Heart right ventricle (tissue), 16 donors: ENCODE results near the gene NUP62CL. TPM values are rescaled to one million over a fixed set of nuclear protein-coding genes. Genes with fewer than 3 reads are reported as not detected.

Experiments used
- ATAC-seq, 8 donors: fragments of 200-7000 bp; cut with Tn5 transposase; one replicate each; pipeline ENCODE4 v1.9.1; 2020; ENCODE audit warnings: mild to moderate bottlenecking in 8 of 8, moderate library complexity in 8 of 8, moderate number of reproducible peaks in 1 of 8
- DNase-seq, 2 donors: peaks; one replicate each; pipeline ENCODE4 v3.0.0-alpha.2; 2020
- H3K27ac ChIP-seq, 10 donors: fragments of 200-600 bp; sonication (generic) in 2 of 10; one replicate each; pipeline versions ENCODE4 v1.5.0 to v1.8.0; 2020 to 2022; ENCODE audit warnings: mild to moderate bottlenecking in 3 of 10
- H3K27me3 ChIP-seq, 7 donors: fragments of 200-600 bp; one replicate each; pipeline ENCODE4 v1.8.0; 2021 to 2022; ENCODE audit warnings: mild to moderate bottlenecking in 2 of 7
- H3K36me3 ChIP-seq, 9 donors: fragments of 200-600 bp; sonication (generic) in 1 of 9; one replicate each; pipeline versions ENCODE4 v1.5.0 to v1.8.0; 2020 to 2022; ENCODE audit warnings: mild to moderate bottlenecking in 2 of 9
- H3K4me1 ChIP-seq, 9 donors: fragments of 200-600 bp; sonication (generic) in 1 of 9; one replicate each; pipeline versions ENCODE4 v1.5.0 to v1.8.0; 2020 to 2022; ENCODE audit warnings: mild to moderate bottlenecking in 4 of 9
- H3K4me3 ChIP-seq, 10 donors: fragments of 200-600 bp; sonication (generic) in 2 of 10; one replicate each; pipeline versions ENCODE4 v1.5.0 to v1.8.0; 2020 to 2022; ENCODE audit warnings: mild to moderate bottlenecking in 7 of 10, moderate library complexity in 2 of 10
- H3K9me3 ChIP-seq, 11 donors: fragments of 200-600 bp in 10 of 11; sonication (generic) in 2 of 11; one replicate each; pipeline versions ENCODE4 v1.5.0 to v1.8.0; 2013 to 2022; ENCODE audit warnings: mild to moderate bottlenecking in 2 of 11, control low read depth in 1 of 11, moderate library complexity in 1 of 11
- WGBS, 2 donors: extraction: QIAGEN DNeasy Blood & Tissue Kit; methylation state at CpG; one replicate each; pipeline ENCODE4 v1.1.7; 2013; ENCODE audit warnings: inconsistent platforms in 1 of 2; 5-methylcytosine and 5-hydroxymethylcytosine counted together
- intact Hi-C, 10 donors: fragments of 100-400 bp; cut with DNase I; formaldehyde crosslinking; loops; one replicate each; pipeline versions ENCODE4 v1.11.1 to v1.14.2; 2022
- polyA plus RNA-seq, 2 donors: library from polyadenylated mRNA; stranded (reverse); fragments of 200-250 nt; gene quantifications; one replicate each; pipeline ENCODE4 v1.2.3, GENCODE V29; 2013
- total RNA-seq, 10 donors: library from RNA; stranded (reverse); fragmentation: NEBNext Ultra II Directional in 3 of 10; extraction: Animal tissue kit (Norgen Biotek cat#: 25700) in 3 of 10; gene quantifications; one replicate each; pipeline versions ENCODE4 v1.2.1 to v1.2.4, GENCODE V29; 2021 to 2023
- TF ChIP-seq, protein P1 (sequence below), 9 donors: fragments of 200-600 bp; sonication (generic) in 2 of 9; IDR thresholded peaks; one replicate each; pipeline versions ENCODE4 v1.5.0 to v1.8.0; 2021 to 2022; ENCODE audit warnings: antibody characterized with exemption in 9 of 9, mild to moderate bottlenecking in 5 of 9, moderate library complexity in 1 of 9
- donor health status: Arrhythmogenic right ventricular cardiomyopathy.
- donor health status: ischemic (EF 13 %, LVEDD 7.1; RV severe dilation, severe dysfunction).
- donor health status: healthy with polysubstance abuse.
- donor health status: DM: no; HTN: yes; CAD: no.
- donor health status: DM: no; HTN: no; CAD: no.
- donor health status: ischemic (EF 25% LVEDD 6.9; RV normal size, moderate dysfunction).
- donor health status: ischemic (EF 25% LVEDD 5.7; RV mildly dilated, moderate dysfunction).
- donor health status: healthy.
- donor health status: DM: yes; HTN: yes; CAD: no.
- donor health status: Ischemic cardiomyopathy.
- donor health status: ischemic (EF 35%, LVEDD 5.7; RV mildly dilated, moderate dysfunction).
- donor health status: nonischemic (EF 11% LVEDD 7.7; RV severe dilation, severe dysfunction).
- donor health status: DM: yes; HTN: yes; CAD: no.
- donor health status: PGD.
- donor health status: ischemic (EF 29% LVEDD 5.4; RV normal size, mild dysfunction).
- donor health status: nonischemic (EF 23%, LVEDD 6.1; RV moderate dilation, normal function).

The NUP62CL gene
- total and polyA plus RNA-seq, 12 donors, result 0.23 to 2.8 (median 0.85) TPM; not detected in 1

DNA sequence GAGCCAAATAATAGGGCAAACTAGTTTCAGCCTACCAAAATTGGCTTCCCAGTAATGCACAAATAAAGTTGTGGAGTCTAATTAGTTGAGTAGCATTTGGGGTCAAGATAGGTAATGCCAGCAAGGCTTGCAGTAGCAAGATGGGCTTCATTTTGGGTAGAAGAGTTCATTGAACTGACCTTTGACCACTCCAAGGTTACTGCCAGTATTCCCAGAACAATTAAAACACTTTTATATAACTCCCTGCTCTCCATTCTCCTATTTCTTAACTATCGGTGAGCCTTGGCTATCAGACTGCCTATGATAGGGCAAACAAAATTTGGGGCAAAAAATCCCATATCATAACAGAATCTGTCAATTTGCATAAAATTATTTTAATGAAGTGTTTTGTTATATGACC lies 7.2 kb upstream of the NUP62CL start:
- intact Hi-C loops, result no loop called here
- Histone ChIP-seq H3K36me3 (no peaks in the 10 kb centered on the region), H3K4me3 (no peak overlapping the region), H3K9me3 (no peaks in the 10 kb centered on the region), H3K27me3 (peaks cover 0 to 63% (median 0%) of the 10 kb centered on the region in 7 donors), H3K4me1 (no peaks in the 10 kb centered on the region), H3K27ac (no peak overlapping the region)
- DNase-seq, result no peak
- 89 to 100% methylated on average over 1 of the region's 1 CpG for WGBS, 2 donors
- ATAC-seq, result no peak
- TF ChIP-seq, protein P1, sequence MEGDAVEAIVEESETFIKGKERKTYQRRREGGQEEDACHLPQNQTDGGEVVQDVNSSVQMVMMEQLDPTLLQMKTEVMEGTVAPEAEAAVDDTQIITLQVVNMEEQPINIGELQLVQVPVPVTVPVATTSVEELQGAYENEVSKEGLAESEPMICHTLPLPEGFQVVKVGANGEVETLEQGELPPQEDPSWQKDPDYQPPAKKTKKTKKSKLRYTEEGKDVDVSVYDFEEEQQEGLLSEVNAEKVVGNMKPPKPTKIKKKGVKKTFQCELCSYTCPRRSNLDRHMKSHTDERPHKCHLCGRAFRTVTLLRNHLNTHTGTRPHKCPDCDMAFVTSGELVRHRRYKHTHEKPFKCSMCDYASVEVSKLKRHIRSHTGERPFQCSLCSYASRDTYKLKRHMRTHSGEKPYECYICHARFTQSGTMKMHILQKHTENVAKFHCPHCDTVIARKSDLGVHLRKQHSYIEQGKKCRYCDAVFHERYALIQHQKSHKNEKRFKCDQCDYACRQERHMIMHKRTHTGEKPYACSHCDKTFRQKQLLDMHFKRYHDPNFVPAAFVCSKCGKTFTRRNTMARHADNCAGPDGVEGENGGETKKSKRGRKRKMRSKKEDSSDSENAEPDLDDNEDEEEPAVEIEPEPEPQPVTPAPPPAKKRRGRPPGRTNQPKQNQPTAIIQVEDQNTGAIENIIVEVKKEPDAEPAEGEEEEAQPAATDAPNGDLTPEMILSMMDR (IDR thresholded peaks at IDR 0.05), result no peak

DNA sequence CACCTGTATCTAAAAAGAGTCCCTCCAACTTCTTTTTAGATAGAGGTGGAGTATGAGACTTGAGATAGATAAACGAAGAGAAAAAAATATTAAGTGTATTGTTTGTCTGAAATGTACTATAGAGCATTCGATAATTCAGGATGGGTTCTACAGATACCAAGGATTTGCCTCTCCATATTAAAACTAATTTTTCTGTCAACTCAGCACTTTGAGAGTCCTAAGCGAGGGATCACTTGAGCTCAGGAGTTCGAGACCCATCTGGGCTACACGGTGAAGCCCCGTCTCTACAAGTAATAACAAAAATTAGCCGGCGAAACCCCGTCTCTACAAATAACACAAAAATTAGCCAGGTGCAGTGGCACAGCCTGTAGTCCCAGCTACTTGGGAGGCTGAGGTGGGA lies 1.7 kb upstream of the NUP62CL start:
- TF ChIP-seq, protein P1 (IDR thresholded peaks at IDR 0.05), result no peak
- Histone ChIP-seq H3K9me3 (peaks cover 0 to 7% (median 0%) of the 10 kb centered on the region in 11 donors), H3K27ac (no peak overlapping the region), H3K36me3 (no peaks in the 10 kb centered on the region), H3K27me3 (peaks cover 0 to 31% (median 0%) of the 10 kb centered on the region in 7 donors), H3K4me3 (no peak overlapping the region), H3K4me1 (peaks cover 0 to 4% (median 0%) of the 10 kb centered on the region in 9 donors)
- 96% methylated on average over 9 of the region's 9 CpGs for WGBS, 2 donors
- ATAC-seq, result no peak
- intact Hi-C loops, result no loop called here
- no peak for DNase-seq

DNA sequence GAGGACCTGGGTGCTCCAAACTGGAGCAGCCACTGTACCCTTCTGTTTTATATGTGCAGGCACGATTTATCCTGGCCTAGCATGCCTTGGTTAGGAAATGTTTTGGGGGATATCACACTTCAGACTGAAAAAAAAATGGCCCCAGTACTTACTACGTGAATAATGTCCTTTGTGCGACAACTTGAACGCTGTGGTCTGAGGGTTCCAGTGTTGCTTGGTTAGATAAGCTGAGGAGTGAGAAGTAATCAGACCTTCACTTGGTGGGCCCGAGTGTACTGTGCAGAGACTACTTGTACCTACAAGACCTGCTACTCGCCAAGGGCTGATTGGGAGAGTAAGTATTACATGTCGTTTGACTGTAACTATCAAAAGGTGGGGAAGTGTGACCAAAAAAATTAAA lies 856 bp upstream of the NUP62CL start:
- Histone ChIP-seq H3K36me3 (no peaks in the 10 kb centered on the region), H3K4me3 (no peak overlapping the region), H3K4me1 (peaks cover 0 to 4% (median 0%) of the 10 kb centered on the region in 9 donors), H3K27me3 (peaks cover 0 to 28% (median 0%) of the 10 kb centered on the region in 7 donors), H3K9me3 (peaks cover 0 to 7% (median 0%) of the 10 kb centered on the region in 11 donors), H3K27ac (no peak overlapping the region)
- 93% methylated on average over 7 of the region's 7 CpGs for WGBS, 2 donors
- TF ChIP-seq, protein P1 (IDR thresholded peaks at IDR 0.05), result no peak
- no peak for DNase-seq
- intact Hi-C loops, result no loop called here
- ATAC-seq, result no peak

DNA sequence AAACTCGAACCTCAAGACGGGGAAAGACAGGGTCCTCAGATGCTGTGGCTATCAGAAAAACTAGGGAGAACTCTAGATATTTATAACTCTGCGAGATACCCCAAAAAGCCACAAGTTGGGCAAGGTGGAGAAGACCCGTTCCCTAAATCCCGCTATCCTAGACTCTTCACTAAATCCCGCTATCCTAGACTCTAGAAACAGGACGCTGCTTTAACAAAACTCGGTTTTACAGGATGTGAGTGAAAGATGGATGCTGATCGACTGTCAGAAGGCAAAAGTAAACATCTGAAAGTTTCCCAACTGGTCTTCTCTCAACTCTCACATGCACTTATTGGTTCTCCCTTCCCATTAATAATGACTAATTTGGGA lies 448 bp upstream of the NUP62CL start:
- Histone ChIP-seq H3K27ac (no peak overlapping the region), H3K9me3 (peaks cover 0 to 7% (median 0%) of the 10 kb centered on the region in 11 donors), H3K27me3 (peaks cover 0 to 25% (median 0%) of the 10 kb centered on the region in 7 donors), H3K36me3 (no peaks in the 10 kb centered on the region), H3K4me3 (peak overlapping the region in 7 of 10 donors; percentile 32 to 57 (median 53)), H3K4me1 (peaks cover 0 to 4% (median 0%) of the 10 kb centered on the region in 9 donors)
- ATAC-seq (no peak), DNase-seq (no peak)
- intact Hi-C loops, result no loop called here
- WGBS, 2 donors, result 44 to 48% methylated on average over 8 to 9 of the region's 9 CpGs
- TF ChIP-seq, protein P1 (IDR thresholded peaks at IDR 0.05), result no peak
